Measurements from ENCODE around the gene FAM13A. TPM values are rescaled to one million over a fixed set of nuclear protein-coding genes. Genes with fewer than 3 reads are reported as not detected.
"Not testable (repeated sequence)": the region's sequence is repeated elsewhere in the genome, so short reads cannot be mapped to it uniquely, and the experiment has no call there.

Gene FAM13A
- total and polyA plus RNA-seq, 2 experiments from 2014 or later, result 23.3 to 43.8 TPM

GRCh38 chr4:88998001-88998400 is 59.0 kb downstream of the FAM13A start:
- no peak for DNase-seq (ENCODE audit: low read depth in 1 of 2, low spot score in 1 of 2)
- Histone ChIP-seq H3K27ac (no peak overlapping the region), H3K36me3 (no peaks in the 10 kb centered on the region), H3K27me3 (no peaks in the 10 kb centered on the region), H3K4me1 (ENCODE audit: low read depth) (peaks cover 17% of the 10 kb centered on the region), H3K9me3 (ENCODE audit: low read depth) (no peaks in the 10 kb centered on the region), H3K4me3 (no peak overlapping the region)
- TF ChIP-seq, protein P1, sequence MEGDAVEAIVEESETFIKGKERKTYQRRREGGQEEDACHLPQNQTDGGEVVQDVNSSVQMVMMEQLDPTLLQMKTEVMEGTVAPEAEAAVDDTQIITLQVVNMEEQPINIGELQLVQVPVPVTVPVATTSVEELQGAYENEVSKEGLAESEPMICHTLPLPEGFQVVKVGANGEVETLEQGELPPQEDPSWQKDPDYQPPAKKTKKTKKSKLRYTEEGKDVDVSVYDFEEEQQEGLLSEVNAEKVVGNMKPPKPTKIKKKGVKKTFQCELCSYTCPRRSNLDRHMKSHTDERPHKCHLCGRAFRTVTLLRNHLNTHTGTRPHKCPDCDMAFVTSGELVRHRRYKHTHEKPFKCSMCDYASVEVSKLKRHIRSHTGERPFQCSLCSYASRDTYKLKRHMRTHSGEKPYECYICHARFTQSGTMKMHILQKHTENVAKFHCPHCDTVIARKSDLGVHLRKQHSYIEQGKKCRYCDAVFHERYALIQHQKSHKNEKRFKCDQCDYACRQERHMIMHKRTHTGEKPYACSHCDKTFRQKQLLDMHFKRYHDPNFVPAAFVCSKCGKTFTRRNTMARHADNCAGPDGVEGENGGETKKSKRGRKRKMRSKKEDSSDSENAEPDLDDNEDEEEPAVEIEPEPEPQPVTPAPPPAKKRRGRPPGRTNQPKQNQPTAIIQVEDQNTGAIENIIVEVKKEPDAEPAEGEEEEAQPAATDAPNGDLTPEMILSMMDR (IDR thresholded peaks at IDR 0.05; ENCODE audit: low read depth, low read length), result no peak

- Histone ChIP-seq H3K27ac (no peak overlapping the region), H3K9me3 (ENCODE audit: low read depth) (no peaks in the 10 kb centered on the region), H3K4me3 (no peak overlapping the region), H3K36me3 (no peaks in the 10 kb centered on the region), H3K27me3 (no peaks in the 10 kb centered on the region), H3K4me1 (ENCODE audit: low read depth) (no peaks in the 10 kb centered on the region)
- no peak for DNase-seq (ENCODE audit: low read depth in 1 of 2, low spot score in 1 of 2)
- TF ChIP-seq, protein P1 (IDR thresholded peaks at IDR 0.05; ENCODE audit: low read depth, low read length), result no peak
Observed at GRCh38 chr4:88995874-88996273, 61.1 kb downstream of the FAM13A start.

GRCh38 chr4:88995257-88995656 is 61.7 kb downstream of the FAM13A start:
- not testable (repeated sequence) for DNase-seq (ENCODE audit: low read depth in 1 of 2, low spot score in 1 of 2); H3K27ac ChIP-seq; H3K36me3 ChIP-seq; H3K4me3 ChIP-seq; H3K9me3 ChIP-seq (ENCODE audit: low read depth); H3K27me3 ChIP-seq; H3K4me1 ChIP-seq (ENCODE audit: low read depth)

DNA sequence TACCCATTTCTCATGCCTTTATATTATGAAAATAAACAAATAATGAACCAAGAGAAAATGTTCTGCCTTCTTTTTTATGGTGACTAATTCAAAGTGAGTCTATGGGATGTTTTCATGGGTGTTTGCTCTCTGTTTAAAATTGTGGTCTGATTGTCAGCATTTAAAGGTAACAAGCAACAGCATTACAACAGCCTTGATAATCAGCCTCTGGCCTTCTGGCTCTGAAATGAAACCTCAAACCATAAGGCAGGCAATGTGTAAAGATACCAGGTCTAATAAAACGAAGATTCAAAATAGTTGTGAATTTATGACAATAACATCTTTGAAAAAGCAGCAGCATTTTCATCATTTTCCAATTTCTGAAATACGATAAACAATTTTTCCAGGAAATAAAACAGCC is 63.7 kb downstream of the FAM13A start:
- Histone ChIP-seq H3K27me3 (no peaks in the 10 kb centered on the region), H3K27ac (no peak overlapping the region), H3K36me3 (no peaks in the 10 kb centered on the region), H3K9me3 (ENCODE audit: low read depth) (no peaks in the 10 kb centered on the region), H3K4me3 (no peak overlapping the region), H3K4me1 (ENCODE audit: low read depth) (no peaks in the 10 kb centered on the region)
- DNase-seq (ENCODE audit: low read depth in 1 of 2, low spot score in 1 of 2), result no peak
- TF ChIP-seq, protein P1 (IDR thresholded peaks at IDR 0.05; ENCODE audit: low read depth, low read length), result no peak

GRCh38 chr4:88991746-88992145 is 65.2 kb downstream of the FAM13A start:
- no peak overlapping the region for H3K27ac ChIP-seq
- DNase-seq (ENCODE audit: low read depth in 1 of 2, low spot score in 1 of 2), result no peak
- H3K36me3 ChIP-seq, result no peaks in the 10 kb centered on the region
- TF ChIP-seq, protein P1 (IDR thresholded peaks at IDR 0.05; ENCODE audit: low read depth, low read length), result no peak
- no peaks in the 10 kb centered on the region for H3K27me3 ChIP-seq
- H3K9me3 ChIP-seq (ENCODE audit: low read depth), result no peaks in the 10 kb centered on the region
- no peak overlapping the region for H3K4me3 ChIP-seq
- H3K4me1 ChIP-seq (ENCODE audit: low read depth), result no peaks in the 10 kb centered on the region

DNA sequence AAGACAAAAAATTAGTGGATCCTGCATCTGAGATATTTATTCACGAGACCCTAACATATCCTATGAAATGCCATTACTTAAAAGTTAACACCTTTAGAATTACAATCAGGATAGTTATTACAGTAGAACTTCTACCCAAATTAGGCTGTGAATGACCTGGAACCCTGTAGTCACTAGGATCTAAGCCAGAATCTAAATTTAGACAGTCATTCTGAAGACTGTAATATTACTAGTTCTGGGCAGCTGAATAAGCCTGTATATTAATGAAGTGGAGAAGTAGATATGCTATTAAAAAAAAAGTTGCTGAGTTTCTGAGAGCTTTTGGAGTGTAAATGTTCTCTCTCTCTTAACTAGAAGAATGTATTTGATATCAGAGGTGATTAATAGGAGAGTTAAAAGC is 67.0 kb downstream of the FAM13A start:
- TF ChIP-seq, protein P1 (IDR thresholded peaks at IDR 0.05; ENCODE audit: low read depth, low read length), result no peak
- DNase-seq (ENCODE audit: low read depth in 1 of 2, low spot score in 1 of 2), result no peak
- Histone ChIP-seq H3K4me3 (no peak overlapping the region), H3K4me1 (ENCODE audit: low read depth) (no peaks in the 10 kb centered on the region), H3K27me3 (no peaks in the 10 kb centered on the region), H3K9me3 (ENCODE audit: low read depth) (no peaks in the 10 kb centered on the region), H3K27ac (peak overlapping the region; percentile 7), H3K36me3 (no peaks in the 10 kb centered on the region)

Data from cardiac muscle cell (in vitro differentiated cells and primary cell).